CD4-positive, alpha-beta T cell treated with Interleukin-17A for 4 hours (primary cell): ENCODE data around the gene KRT6C.
"Not testable (repeated sequence)": the region's sequence is repeated elsewhere in the genome, so short reads cannot be mapped to it uniquely, and the experiment has no call there.

Experiments used
- DNase-seq: peaks from one replicate; pipeline ENCODE4 v3.0.0-alpha.2; 2020; ENCODE audit warnings: mixed read lengths

The KRT6C gene

DNA sequence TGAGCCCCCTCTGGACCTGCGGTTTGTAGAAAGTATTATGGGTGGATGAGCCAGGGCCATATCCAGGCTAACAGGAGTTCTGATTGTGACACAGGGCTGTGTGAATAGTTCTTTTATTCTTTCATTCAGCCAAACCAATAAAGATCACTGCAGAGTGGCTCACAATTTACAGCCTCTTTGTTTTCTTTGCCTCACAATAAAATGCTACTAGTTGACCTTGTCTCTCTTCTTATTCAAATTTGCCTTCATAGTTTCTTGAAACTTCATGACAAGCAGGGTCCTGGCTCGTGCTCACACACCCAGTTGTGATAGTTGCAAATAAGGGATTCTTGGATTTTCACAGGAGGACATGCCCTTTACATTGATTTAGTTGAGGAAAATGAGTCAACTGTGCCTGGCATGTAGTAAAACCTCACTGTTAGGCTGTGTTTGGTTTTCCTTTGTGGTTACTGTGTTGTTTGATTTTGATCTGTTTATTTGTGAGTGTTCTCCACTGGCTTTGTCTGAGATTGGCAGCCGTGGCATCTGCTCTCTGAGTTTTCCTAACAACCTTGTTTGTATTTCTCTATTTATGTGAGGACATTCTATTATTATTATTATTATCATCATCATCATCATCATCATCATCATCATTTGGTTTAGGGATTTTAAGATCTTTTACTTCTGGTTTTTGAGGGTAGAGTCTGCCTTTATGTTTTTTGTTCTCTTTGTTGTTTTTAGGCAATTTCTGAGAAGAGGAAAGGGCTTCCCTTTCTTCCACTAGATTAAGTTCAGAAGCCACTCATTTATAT lies 19.0 kb downstream of the KRT6C start:
- DNase-seq, result no peak

DNA sequence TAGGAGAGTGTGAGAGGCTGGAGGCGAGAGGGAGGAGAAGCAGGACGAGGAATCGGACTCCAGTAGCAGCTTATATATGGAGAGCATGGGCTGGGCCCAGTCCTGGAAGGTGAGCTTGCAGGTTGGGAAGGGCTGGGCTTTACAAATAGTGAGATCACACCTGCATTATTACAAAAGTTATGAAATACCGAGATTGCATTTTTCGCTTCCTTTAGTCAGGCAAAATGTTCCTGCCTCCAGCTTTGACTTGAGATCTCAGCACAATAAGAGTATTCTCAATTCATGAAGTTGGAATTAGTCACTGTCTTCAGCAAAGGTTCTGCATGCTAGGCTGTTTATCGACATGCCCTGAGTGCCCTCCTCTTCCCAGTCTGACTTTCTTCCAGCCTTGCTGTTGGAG lies 21.5 kb downstream of the KRT6C start, which contains the start of gene KRT6B:
KRT6B (minus strand) TSS at position 46 of the 400 bp plus-strand sequence. CDS start 68 bp downstream, outside the sequence.
- no peak for DNase-seq

DNA sequence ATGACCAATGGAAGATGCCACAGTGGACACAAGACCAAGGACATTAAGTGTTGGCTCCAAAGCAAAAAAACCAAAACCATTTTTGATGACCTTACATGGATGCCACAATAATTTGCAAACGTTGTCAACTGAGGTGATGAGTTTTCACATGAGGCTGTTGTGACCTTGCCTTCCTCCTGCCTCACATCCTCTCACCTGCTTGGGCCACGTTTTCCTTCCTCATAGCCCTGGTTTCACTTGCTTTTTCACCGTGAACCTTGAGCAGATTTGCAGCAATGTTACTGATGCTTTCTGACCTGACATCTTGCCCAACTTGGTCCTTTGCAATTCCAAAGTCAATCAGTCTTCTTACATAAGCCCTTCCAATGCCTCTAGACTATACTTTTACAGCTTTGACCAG lies 25.4 kb downstream of the KRT6C start:
- no peak for DNase-seq

DNA sequence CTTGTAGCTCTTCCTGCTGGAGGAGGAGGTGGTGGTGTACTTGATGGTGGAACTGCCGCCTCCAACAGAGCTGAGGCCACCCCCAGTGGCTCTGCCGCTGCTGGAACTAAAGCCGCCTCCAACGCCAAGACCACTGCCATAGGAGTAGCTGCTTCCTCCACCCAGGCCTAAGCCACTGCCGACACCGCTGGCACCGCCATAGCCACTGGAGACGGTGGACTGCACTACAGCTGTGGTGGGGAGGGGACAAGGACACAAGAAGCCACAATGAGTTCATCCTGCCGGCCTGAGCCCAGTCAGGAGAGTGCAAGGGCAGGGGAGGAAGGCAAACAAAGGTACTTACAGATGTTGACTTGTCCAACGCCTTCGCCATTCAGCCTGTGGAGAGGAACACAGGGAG lies 26.4 kb downstream of the KRT6C start:
- not testable (repeated sequence) for DNase-seq

DNA sequence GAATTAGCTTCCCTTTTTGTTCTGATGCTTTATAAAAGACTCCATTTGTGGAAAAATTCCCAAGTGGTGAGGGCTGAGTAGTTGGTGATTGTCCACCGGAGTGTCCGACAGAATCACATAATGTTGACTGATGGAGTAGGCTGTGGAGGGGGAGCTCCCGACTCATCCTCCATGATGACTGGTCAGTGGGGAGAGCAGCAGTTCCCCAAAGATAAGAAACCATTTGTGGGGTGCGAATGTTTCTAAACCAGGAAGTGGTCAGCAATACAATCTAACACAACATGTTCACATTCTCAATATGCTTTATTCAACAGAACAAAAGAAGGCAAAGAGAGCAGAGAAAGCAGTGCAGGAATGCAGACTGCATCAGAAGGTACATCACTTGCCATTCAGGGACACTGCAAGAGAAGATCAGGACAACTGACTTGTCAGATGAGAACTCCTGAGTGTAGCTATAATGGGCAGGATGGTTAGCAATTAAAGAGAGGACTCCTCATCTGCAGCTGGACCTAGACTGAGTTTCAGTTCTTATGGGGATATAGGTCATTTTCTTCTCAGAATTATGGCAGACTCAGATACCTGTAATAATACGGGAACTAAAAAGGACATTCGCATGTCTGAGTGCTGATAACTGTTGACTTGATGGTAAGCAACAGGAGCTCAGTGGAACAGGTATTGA lies 27.1 kb downstream of the KRT6C start:
- DNase-seq, result no peak

DNA sequence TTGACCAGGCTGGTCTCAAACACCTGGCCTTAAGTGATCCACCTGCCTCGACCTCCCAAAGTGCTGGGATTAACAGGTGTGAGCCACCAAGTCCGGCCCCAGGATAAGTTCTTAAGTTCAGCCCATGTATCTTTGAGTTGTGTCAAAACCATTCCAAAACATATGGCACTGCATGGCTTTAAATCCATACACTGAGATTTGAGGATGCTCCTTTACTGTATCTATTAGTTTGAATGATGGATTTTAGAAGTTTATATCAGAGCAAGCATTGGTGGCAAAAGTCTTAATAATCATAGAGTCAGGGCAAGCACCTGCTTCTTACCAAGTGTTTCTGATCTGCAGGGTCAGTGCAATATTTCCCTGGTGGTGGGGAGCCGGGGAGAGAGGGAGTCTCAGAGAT lies 27.7 kb downstream of the KRT6C start:
- no peak for DNase-seq

DNA sequence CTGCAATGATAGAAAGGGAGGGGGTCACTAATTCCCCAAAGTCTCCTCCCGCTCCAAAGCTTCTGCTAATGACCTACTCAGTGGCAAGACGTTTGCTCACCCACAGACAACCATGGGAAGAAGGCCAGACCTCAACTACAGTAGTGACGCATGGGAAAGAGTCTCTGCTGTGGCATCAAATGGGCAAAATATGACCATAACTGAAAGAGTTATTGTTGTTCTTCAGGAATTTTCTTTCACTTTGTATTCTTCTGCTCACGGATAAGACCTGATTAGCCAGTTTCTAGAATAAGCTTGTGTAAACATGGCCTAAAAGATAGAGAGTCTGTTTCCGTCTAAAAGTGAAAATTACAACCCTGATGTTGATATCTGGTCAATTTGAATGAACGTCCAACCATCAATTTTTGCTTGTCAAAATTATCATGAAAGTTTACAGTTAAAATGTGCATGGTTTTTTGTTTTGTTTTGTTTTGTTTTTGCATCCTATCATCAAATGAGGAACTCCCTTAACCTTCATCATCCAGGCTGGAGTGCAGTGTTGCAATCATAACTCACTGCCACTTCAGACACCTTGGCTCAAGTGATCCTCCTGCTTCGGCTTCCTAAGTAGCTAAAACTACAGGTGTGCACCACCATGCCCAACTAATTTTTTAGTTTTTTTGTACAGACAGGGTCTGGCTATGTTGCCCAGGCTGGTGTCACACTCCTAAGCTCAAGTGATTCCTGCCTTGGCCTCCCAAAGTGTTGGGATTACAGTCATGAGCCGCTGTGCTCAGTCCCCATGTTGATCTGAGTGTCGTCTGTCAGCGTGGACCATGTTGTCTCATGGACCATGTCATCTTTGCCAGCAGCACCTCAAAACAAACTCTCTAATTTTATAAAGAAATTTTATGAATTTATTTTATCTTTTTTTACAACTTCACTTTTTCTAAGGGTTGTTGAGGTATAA lies 28.7 kb downstream of the KRT6C start:
- DNase-seq, result no peak

DNA sequence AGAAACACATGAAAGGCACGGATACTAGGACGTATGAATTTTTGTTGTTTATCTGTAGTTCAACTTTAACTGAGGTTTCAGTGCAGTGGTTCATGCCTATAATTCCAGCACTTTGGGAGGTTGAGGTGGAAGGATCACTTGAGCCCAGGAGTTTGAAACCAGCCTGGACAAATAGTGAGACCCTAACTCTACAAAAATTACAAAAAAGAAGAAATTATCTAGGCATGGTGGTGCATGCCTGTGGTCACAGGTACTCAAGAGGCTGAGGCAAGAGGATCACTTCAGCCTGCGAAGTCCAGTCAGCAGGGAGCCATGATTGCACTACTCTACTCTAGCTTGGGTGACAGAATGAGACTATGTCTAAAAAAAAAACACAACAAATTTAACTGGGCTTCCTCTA lies 29.6 kb downstream of the KRT6C start:
- no peak for DNase-seq

DNA sequence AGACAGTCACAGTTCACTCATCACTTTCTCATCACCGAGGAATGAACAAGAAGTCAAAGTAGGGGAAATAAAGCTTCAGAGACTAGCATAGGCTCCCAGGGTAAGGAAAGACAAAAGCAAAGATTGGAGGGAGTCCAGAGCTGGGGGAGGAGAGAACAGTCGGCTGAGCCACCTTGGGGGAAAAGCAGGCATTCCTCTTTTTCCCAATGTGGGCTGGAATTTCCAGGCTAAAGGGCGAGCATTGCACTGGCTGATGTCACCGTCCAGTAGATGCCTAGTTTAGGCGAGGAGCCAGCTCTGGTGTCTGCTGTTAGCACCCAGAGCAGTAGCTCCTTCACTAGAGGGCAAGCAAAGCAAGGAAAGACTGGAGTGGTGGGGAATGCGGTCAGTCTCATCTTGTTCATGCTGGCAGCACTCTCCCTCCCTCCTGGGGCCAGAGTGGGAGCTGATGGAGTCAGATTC lies 31.0 kb downstream of the KRT6C start:
- no peak for DNase-seq

DNA sequence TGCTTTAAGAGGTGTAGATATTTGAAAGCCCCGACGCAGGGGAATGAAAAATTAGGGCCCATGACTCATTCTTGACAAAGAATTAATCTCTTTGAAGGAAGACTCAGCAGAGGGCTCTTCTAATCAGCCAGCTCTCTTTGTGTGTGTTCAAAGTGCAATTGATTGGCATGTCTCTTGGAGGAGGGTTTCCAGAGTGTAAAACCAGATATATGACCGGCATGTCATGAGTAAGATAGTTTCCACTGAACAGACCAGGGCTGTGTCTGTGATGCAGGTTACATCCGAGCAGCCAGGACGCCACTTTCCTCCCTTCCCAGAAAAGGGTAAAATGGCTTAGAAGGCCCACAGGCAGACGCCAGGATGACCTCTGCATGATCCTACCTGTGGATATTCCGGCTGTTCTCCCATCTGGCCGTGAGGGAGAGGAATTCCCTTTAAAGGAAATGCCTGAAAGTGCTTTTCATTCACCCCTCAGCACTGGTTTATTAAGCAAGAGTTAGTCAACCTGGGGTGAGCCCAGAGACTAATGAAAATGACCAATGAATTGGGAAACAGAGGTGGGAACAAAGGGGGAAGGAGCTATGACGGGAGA lies 32.2 kb downstream of the KRT6C start:
- DNase-seq, result no peak

DNA sequence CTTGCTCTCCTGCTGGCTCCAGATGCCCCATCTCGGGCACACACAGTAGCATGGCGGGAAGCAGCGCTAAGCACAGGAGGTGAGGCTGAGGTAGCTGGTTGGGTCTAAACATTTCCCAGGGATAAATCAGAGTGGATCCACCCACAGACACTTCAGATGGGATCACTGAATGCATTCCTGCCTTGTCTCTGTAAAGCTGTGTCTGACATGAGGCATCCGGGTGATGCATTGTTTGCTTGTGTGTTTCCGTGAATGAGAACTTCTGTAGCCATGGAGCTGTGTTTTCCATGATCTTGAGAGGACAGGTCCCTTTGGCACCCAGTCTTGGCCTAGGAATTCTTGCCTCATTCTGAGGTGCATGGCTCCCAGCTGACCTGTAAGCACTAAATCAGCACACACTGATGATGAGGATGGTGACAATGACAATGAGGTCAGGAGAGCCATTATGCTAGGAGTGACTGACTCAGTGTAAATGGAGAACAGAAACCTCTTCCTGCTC lies 32.7 kb downstream of the KRT6C start:
- DNase-seq, result no peak

DNA sequence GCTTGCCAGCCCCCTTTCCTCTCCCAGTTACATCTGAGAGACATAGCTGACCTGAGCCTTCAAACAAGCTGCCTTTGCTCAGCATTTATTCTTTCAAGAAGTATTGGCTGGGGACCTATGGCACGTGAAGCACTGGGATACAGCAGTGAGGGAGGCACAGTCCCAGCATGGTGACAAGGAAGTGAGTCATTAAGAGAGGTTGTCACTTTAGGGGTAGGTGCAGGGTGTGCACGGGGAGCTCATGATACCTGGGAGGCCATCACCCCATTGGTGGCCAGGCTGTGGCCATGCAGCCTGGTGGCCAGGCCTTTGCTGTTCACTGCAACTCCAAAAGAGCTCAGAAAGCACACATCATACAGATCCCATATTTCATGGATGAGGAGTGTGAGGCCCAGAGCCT lies 33.8 kb downstream of the KRT6C start:
- DNase-seq, result no peak

DNA sequence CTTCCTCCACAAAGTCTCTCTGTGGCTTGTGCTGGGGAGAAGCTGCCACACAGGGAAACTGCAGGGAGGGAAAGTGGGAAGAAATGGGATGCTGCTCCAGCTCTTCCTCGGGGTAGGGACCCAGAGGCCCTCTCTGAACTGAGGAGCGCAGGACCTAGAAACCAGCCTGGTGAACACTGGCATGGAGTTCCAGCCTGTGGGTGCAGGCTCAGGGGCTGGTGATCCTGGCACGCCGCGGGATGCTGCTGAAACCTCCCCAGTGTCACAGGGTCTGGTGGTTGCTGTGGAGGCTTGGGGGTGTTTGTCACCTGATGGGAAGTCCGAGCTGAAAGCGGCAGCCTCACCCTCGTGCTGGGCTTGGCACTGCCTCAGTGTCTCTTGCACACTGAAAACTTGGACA lies 34.2 kb downstream of the KRT6C start:
- DNase-seq, result no peak

DNA sequence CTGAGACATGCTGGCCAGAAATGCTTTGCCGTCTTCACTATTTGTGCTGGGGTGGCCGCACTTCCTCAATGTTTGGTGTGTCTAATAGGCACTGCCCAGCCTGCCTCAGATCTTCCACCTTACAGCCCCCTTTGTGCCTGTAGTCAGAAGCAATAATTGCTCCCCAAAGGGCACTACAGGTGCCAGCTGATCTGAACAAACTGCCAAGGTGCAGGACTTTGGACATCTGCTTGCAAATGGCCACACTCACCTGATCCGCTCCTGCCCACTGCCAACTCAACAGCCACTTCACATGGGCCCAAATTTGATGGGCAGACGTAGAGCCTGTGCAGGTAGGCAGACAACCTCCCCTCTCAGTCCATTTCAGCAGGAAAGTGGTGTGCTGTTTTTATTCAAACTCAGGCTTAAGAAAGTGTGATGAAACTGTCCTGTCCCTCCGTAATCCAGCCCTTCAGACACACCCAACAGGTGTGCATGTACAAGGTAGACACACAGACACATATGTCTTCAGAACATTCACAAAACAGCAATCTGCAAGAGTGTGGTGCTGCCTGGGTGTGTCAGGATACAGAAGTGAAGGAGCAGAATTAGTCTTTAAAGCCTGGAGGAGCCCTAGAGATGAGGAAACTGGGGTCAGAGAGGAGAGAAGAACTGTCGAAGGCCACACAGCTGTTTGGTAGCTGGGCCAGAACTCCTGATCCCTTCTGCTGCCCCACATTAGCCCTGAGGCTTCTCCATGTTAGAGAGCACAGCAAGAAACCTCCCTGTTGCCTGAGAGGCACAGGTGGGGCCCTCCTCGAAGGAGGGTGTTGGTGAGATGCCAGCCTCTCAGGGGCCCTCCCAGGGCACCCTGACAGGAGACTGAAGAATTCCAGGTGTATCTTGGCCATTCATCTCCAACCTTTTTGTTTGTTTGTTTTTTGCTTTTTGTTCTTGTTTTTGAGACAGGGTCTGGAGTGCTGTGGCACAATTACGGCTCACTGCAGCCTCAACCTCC lies 35.0 kb downstream of the KRT6C start:
- DNase-seq, result no peak

DNA sequence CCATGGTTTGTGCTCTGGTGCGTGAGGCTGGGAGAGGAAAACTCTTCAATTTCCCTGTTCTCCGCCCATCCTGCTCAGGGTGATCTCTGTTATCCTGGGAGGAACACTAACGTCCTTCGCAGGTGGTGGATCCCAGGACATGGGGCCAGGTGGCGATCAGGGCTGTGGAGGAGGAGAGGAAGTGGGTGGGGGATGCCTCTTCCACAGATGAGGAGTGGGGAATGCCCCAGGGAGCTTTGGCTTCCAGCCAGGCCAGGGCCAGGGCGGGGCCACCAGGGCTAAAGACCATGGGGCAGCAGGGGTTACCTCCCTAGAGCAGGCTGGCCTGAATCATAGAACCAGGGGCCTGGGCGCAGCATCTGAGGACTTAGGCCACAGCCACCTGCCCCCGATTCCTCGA lies 36.1 kb downstream of the KRT6C start:
- DNase-seq, result no peak

DNA sequence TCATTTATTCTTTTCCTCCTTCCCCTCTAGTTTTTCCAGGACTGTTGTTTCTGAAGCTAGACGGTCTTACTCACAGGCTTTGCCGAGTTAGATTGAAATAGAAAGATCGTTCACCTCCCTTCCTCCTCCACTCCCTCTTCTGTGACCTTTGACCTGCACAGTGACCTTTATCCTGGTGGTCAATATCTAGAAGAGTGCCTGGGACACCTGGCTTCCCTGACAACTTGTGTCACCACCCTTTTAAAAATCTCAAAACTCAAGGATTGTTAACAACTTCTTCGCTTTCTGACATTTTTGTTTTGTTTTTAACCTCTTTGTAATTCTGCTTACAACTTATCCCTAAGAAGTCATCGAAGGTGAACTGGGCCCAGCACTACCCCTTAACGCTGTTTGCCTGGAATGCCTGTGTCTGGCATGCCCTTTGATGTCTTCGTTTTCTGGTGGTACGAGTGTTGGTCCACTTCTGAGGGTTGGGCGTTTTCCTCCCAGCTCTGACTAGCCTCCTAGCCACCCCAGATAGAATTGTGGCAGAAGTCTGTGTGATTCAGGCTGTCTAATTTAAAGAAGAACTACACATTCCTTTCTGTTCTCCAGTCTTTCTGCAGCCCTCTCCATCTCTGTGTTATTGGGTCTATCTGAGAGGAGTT lies 36.7 kb downstream of the KRT6C start:
- DNase-seq, result no peak

DNA sequence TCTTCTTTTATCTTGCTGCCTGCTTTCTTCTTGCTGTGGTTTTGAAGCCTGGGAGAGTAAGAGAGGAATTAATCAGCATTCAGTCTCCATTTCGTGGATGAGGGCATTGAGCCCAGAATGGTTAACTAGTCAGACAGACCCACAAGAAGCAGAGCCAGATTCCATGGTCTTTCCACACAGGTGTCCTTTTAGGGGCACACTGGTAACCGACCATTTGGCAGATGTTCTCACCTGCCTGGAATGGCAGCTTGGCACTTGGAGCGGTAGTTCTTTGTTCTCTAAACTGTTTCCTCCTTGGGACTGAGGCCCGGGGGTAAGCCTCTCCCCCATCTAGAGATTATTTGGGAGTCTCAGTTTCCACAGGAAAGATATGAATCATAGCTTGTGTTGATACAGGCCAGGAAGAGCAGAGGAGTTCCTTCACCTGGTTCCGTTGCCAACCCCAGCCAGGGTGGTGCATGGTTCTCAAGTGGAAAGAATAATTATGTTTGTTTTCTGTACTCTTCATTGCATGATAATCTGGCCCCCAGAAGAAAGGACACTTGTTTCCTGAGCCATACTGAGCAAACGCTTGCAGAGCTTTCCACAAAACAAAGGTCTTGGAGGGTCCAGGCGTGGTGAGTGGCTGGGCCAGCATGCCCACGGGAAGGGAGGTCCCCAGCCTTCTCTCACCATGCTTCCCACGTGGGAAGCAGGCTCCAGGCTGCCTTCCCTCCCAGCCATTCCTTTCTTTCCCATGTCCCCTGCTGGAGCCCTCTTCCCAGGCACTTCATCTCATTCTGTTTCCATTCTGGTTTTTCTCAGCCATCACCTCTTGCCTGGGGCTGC lies 37.4 kb downstream of the KRT6C start:
- DNase-seq, result no peak

DNA sequence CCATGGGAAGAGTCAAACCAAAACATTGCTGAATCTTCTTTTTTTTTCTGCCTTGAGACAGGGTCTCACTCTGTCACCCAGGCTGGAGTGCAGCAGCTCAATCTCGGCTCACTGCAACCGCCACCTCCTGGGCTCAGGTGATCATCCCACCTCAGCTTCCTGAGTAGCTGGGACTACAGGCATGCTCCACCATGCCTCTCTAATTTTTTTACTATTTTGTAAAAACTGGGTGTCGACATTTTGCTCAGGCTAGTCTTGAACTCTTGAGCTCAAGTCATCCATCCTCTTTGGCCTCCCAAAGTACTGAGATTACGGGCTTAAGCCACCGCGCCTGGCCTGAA lies 38.0 kb downstream of the KRT6C start:
- DNase-seq, result no peak

DNA sequence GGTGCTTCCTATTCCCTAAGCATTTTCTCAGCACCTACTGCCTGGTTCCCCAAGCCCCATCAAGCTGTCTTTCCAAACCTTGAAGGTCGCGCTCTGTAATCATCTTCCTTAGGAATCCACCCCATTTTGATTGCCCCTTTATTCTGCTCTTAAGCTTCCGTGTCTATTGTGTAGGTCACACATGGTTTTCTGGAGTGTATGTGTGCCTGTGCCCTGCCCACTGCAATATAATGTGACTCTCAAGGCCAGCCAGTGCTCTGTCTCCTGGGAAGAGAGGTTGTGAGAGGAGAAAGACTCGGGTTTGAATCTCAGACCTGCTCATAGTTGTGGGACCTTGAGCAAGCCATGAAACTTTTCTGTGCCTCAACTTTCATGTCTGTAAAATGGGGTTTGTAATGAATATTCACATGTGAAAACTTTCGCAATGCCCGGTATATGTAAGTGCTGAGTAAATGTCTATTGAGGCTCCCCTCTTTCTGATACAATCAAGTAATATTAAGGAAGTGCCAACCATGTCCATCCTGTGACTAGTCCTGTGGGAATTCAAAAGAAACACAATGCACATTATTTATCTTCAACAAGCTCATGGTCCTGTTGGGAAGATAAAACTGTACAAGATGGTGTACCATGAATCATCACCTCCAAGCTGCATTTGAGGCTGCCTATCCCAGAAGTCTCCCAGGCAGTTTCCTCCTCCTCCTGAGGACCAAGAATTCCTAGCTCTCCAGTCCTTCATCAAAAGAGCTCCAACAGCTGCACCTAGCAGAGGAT lies 38.7 kb downstream of the KRT6C start:
- DNase-seq, result no peak
